HG02884 (cell line): Measurements from ENCODE around the gene PPCS.
A peak's percentile ranks its signal among the peaks of the same experiment; 100 is the strongest.
"Not testable (repeated sequence)": the region's sequence is repeated elsewhere in the genome, so short reads cannot be mapped to it uniquely, and the experiment has no call there.

Experiments
- ATAC-seq: cut with Tn5 transposase; IDR thresholded peaks from one replicate; pipeline ENCODE4 v1.9.1; 2021; ENCODE audit warnings: mild to moderate bottlenecking, moderate library complexity; ENCODE audit not compliant: unreplicated experiment

Gene PPCS

GRCh38 chr1:42450061-42450460, 6.3 kb upstream of the PPCS start:
- no peak for ATAC-seq

- ATAC-seq, result no peak
Measured at GRCh38 chr1:42453386-42453785, 3.0 kb upstream of the PPCS start.

- ATAC-seq, result no peak
Measured at GRCh38 chr1:42454403-42454802, 1.9 kb upstream of the PPCS start.

GRCh38 chr1:42456754-42457089, 379 bp downstream of the PPCS start:
- peak; percentile 40 for ATAC-seq

- no peak for ATAC-seq
Measured at GRCh38 chr1:42461196-42461595, 4.9 kb downstream of the PPCS start.

- peak; percentile 97 for ATAC-seq
Measured at GRCh38 chr1:42462828-42463763, 6.8 kb downstream of the PPCS start, which contains the start of gene CCDC30. Gene CCDC30 (plus strand): TSS chr1:42463286. CDS start chr1:42480552, 17,266 bp downstream.

- no peak for ATAC-seq
Measured at GRCh38 chr1:42463921-42464320, 7.6 kb downstream of the PPCS start.

GRCh38 chr1:42466030-42466429, 9.7 kb downstream of the PPCS start:
- ATAC-seq, result no peak

- ATAC-seq, result no peak
Measured at GRCh38 chr1:42469727-42470126, 13.4 kb downstream of the PPCS start.

- ATAC-seq, result no peak
Measured at GRCh38 chr1:42476605-42477004, 20.3 kb downstream of the PPCS start.

- ATAC-seq, result not testable (repeated sequence)
Measured at GRCh38 chr1:42477354-42477753, 21.0 kb downstream of the PPCS start.

- no peak for ATAC-seq
Measured at GRCh38 chr1:42477775-42478174, 21.4 kb downstream of the PPCS start.

GRCh38 chr1:42479621-42480020, 23.3 kb downstream of the PPCS start:
- no peak for ATAC-seq

- no peak for ATAC-seq
Measured at GRCh38 chr1:42480921-42481320, 24.6 kb downstream of the PPCS start.

GRCh38 chr1:42482635-42483153, 26.4 kb downstream of the PPCS start:
- ATAC-seq, result no peak

GRCh38 chr1:42484382-42484781, 28.0 kb downstream of the PPCS start:
- ATAC-seq, result no peak

- no peak for ATAC-seq
Measured at GRCh38 chr1:42490237-42490636, 33.9 kb downstream of the PPCS start.

GRCh38 chr1:42502031-42502430, 45.7 kb downstream of the PPCS start:
- ATAC-seq, result not testable (repeated sequence)

- ATAC-seq, result no peak
Measured at GRCh38 chr1:42504535-42505128, 48.3 kb downstream of the PPCS start.

- no peak for ATAC-seq
Measured at GRCh38 chr1:42506576-42506975, 50.2 kb downstream of the PPCS start.
